SK-N-SH (cell line): ENCODE measurements around the gene STXBP6. TPM values are rescaled to one million over a fixed set of nuclear protein-coding genes. Genes with fewer than 3 reads are reported as not detected.

Experiments used
- CTCF ChIA-PET: fragments of 300-600, 350-600 bp; formaldehyde crosslinking; extraction: SDS; loops from one replicate; lab custom pipeline; 2021; lab: Yijun Ruan, JAX
- POLR2A ChIA-PET: fragments of 350-600 bp; sonication (Branson Sonifier 250); formaldehyde crosslinking; extraction: SDS; loops from one replicate; lab custom pipeline; 2020; ENCODE audit warnings: antibody characterized with exemption, inconsistent platforms; lab: Yijun Ruan, JAX
- DNase-seq: peaks from one replicate; pipeline ENCODE4 v3.0.0; 2012
- H2AFZ ChIP-seq: fragments of 200-600 bp; sonication (generic); 2 replicates; pipeline ENCODE4 v1.8.1; 2016; ENCODE audit warnings: antibody characterized with exemption, mild to moderate bottlenecking, low read depth
- H3F3A ChIP-seq: fragments of 200-600 bp; sonication (generic); replicated peaks from 2 replicates; pipeline ENCODE3; 2016; ENCODE audit warnings: antibody characterized with exemption, mild to moderate bottlenecking; ENCODE audit not compliant: insufficient read depth
- H3K27ac ChIP-seq, 2 experiments: fragments of 200-500 bp in 1 of 2; fragments of 200-600 bp in 1 of 2; sonication (Bioruptor generic) in 1 of 2; sonication (generic), shearing (Covaris generic) in 1 of 2; 2 replicates each; pipeline versions ENCODE4 v1.5.1 to v1.6.1; 2014 to 2016; ENCODE audit warnings: low read depth in 2 of 2, inconsistent platforms in 1 of 2, low read length in 1 of 2, mild to moderate bottlenecking in 1 of 2, mixed read lengths in 1 of 2
- H3K27me3 ChIP-seq: fragments of 200-600 bp; sonication (generic), shearing (Covaris generic); 2 replicates; pipeline ENCODE4 v1.6.1; 2016; ENCODE audit warnings: mixed run types; ENCODE audit not compliant: insufficient read depth
- H3K36me3 ChIP-seq, 2 experiments: fragments of 200-500 bp in 1 of 2; fragments of 200-600 bp in 1 of 2; sonication (Bioruptor generic) in 1 of 2; sonication (generic) in 1 of 2; replicated peaks in 1 of 2; 2 replicates each; pipeline versions ENCODE3 to v1.5.1; 2014 to 2016; ENCODE audit warnings: low read length in 1 of 2, mild to moderate bottlenecking in 1 of 2; ENCODE audit not compliant: insufficient read depth in 2 of 2, control insufficient read depth in 1 of 2
- H3K4me1 ChIP-seq, 2 experiments: fragments of 200-500 bp in 1 of 2; fragments of 200-600 bp in 1 of 2; sonication (Bioruptor generic) in 1 of 2; sonication (generic), shearing (Covaris generic) in 1 of 2; 2 replicates each; pipeline versions ENCODE4 v1.5.1 to v1.6.1; 2014 to 2016; ENCODE audit warnings: low read depth in 1 of 2, low read length in 1 of 2, mixed run types in 1 of 2; ENCODE audit not compliant: insufficient read depth in 2 of 2, control insufficient read depth in 1 of 2
- H3K4me2 ChIP-seq: fragments of 200-600 bp; sonication (generic), shearing (Covaris generic); 2 replicates; pipeline ENCODE4 v1.6.1; 2017; ENCODE audit warnings: mixed run types
- H3K4me3 ChIP-seq, 2 experiments: fragments of 200-500 bp in 1 of 2; fragments of 200-600 bp in 1 of 2; sonication (Bioruptor generic) in 1 of 2; sonication (generic), shearing (Covaris generic) in 1 of 2; 2 replicates each; pipeline versions ENCODE4 v1.5.1 to v1.8.1; 2014 to 2016; ENCODE audit warnings: low read depth in 2 of 2, inconsistent platforms in 1 of 2, low read length in 1 of 2, mild to moderate bottlenecking in 1 of 2, mixed read lengths in 1 of 2, moderate library complexity in 1 of 2
- H3K79me2 ChIP-seq: fragments of 200-600 bp; sonication (generic); 2 replicates; pipeline ENCODE4 v1.8.1; 2017; ENCODE audit warnings: mild to moderate bottlenecking; ENCODE audit not compliant: insufficient read depth
- H3K9ac ChIP-seq: fragments of 200-600 bp; sonication (generic); 2 replicates; pipeline ENCODE4 v1.6.1; 2017; ENCODE audit warnings: mixed run types
- H3K9me2 ChIP-seq: fragments of 200-600 bp; sonication (generic); 2 replicates; pipeline ENCODE4 v1.6.1; 2017; ENCODE audit warnings: mixed run types
- H3K9me3 ChIP-seq: fragments of 200-600 bp; sonication (generic); 2 replicates; pipeline ENCODE4 v1.6.1; 2017; ENCODE audit warnings: mixed run types, mild to moderate bottlenecking, moderate library complexity
- H4K20me1 ChIP-seq: fragments of 200-600 bp; sonication (generic); 2 replicates; pipeline ENCODE4 v1.6.1; 2017; ENCODE audit warnings: mild to moderate bottlenecking, mixed run types; ENCODE audit not compliant: insufficient read depth
- ELF1 ChIP-seq: IDR thresholded peaks from 2 replicates; pipeline ENCODE4 v1.4.0; 2012
- EZH2phosphoT487 ChIP-seq: fragments of 200-600 bp; sonication (generic); IDR thresholded peaks from 2 replicates; pipeline ENCODE4 v1.6.1; 2017; ENCODE audit warnings: low read depth, mixed run types, mild to moderate bottlenecking, antibody characterized with exemption, moderate library complexity, borderline replicate concordance
- FOXM1 ChIP-seq: IDR thresholded peaks from 2 replicates; pipeline ENCODE4 v1.4.0; 2012; ENCODE audit warnings: low read depth, mild to moderate bottlenecking
- GABPA ChIP-seq: IDR thresholded peaks from 2 replicates; pipeline ENCODE4 v1.4.0; 2012; ENCODE audit warnings: low read depth, mild to moderate bottlenecking
- GATA2 ChIP-seq: sonication (generic); formaldehyde crosslinking; IDR thresholded peaks from 2 replicates; pipeline ENCODE4 v1.5.0; 2020; ENCODE audit warnings: mild to moderate bottlenecking, missing genetic modification reagents
- IRF3 ChIP-seq: fragments of 150-350 bp; IDR thresholded peaks from 2 replicates; pipeline ENCODE4 v1.6.1; 2016; ENCODE audit warnings: mild to moderate bottlenecking, low read depth, low read length
- MEF2A ChIP-seq: IDR thresholded peaks from 2 replicates; pipeline ENCODE4 v1.4.0; 2012; ENCODE audit warnings: low read depth, borderline replicate concordance
- NFIC ChIP-seq: IDR thresholded peaks from 2 replicates; pipeline ENCODE4 v1.4.0; 2012; ENCODE audit warnings: borderline replicate concordance
- NRF1 ChIP-seq: IDR thresholded peaks from 2 replicates; pipeline ENCODE4 v1.6.1; 2012; ENCODE audit warnings: low read depth, mild to moderate bottlenecking, low read length
- RCOR1 ChIP-seq: fragments of 150-350 bp; IDR thresholded peaks from 2 replicates; pipeline ENCODE4 v1.6.1; 2017; ENCODE audit warnings: antibody characterized with exemption, low read length
- RFX5 ChIP-seq: IDR thresholded peaks from 2 replicates; pipeline ENCODE4 v1.6.1; 2012; ENCODE audit warnings: mild to moderate bottlenecking, improper control_type of control experiment, low read length
- TCF12 ChIP-seq: IDR thresholded peaks from 2 replicates; pipeline ENCODE4 v1.4.0; 2012
- TEAD4 ChIP-seq: IDR thresholded peaks from 2 replicates; pipeline ENCODE4 v1.4.0; 2012; ENCODE audit warnings: mild to moderate bottlenecking, borderline replicate concordance; ENCODE audit not compliant: insufficient read depth
- USF1 ChIP-seq: IDR thresholded peaks from 2 replicates; pipeline ENCODE4 v1.4.0; 2012; ENCODE audit warnings: low read depth, borderline replicate concordance
- USF2 ChIP-seq: fragments of 150-350 bp; IDR thresholded peaks from 2 replicates; pipeline ENCODE4 v1.6.1; 2017; ENCODE audit warnings: antibody characterized with exemption, low read length, low read depth, borderline replicate concordance
- YY1 ChIP-seq: IDR thresholded peaks from 2 replicates; pipeline ENCODE4 v1.4.0; 2012; ENCODE audit warnings: low read depth, mild to moderate bottlenecking
- WGBS: methylation state at CpG from one replicate; pipeline ENCODE4 v1.1.6; 2017; ENCODE audit warnings: low lambda C conversion rate; 5-methylcytosine and 5-hydroxymethylcytosine counted together
- polyA plus RNA-seq, 3 experiments: library from polyadenylated mRNA; depleted of rRNA; stranded (reverse); fragments of >200 nt; gene quantifications; 2 replicates each; pipeline ENCODE4 v1.2.3, GENCODE V29; 2012
- TF ChIP-seq, protein P1 (sequence below): IDR thresholded peaks from 2 replicates; pipeline ENCODE4 v1.4.0; 2012; ENCODE audit warnings: low read depth, borderline replicate concordance
- TF ChIP-seq, protein P2 (sequence below): IDR thresholded peaks from 2 replicates; pipeline ENCODE4 v1.4.0; 2012; ENCODE audit warnings: low read depth
- TF ChIP-seq, protein P3 (sequence below): IDR thresholded peaks from 2 replicates; pipeline ENCODE4 v1.6.1; 2012; ENCODE audit warnings: mild to moderate bottlenecking, low read depth, low read length, moderate library complexity

STXBP6 gene
- polyA plus RNA-seq, 1 of the 3 experiments (the other 2 are of a cell fraction): 0.16 TPM

DNA sequence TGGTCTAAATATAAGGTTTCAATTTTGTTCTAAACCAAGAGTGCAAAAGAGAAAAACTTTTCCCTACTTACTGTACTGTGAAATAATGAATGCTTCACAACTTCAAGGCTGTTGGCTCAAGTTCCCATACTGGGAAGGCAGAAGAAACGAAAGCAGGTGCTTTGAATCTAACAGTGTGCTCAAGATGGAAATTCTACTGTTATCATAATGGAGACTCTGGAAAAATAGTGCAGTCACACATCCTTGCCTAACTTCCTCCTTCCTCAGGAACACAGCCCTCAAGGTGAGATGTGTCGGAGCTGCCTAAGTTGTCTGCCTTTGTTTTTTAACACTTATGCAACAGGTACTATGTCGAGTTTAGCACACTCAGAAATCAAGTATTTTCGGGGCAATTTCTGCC is 131.1 kb downstream of the STXBP6 start:
- Histone ChIP-seq H3K4me1 (no peaks in the 10 kb centered on the region), H4K20me1 (no peaks in the 10 kb centered on the region)
- CTCF ChIA-PET: no interaction called here

GRCh38 chr14:24915958-24916595 is 133.9 kb downstream of the STXBP6 start:
- CTCF ChIA-PET: no interaction called here
- no peak for DNase-seq
- no peak for TF ChIP-seq IRF3
- no peak for TF ChIP-seq NRF1
- TF ChIP-seq, protein P1, sequence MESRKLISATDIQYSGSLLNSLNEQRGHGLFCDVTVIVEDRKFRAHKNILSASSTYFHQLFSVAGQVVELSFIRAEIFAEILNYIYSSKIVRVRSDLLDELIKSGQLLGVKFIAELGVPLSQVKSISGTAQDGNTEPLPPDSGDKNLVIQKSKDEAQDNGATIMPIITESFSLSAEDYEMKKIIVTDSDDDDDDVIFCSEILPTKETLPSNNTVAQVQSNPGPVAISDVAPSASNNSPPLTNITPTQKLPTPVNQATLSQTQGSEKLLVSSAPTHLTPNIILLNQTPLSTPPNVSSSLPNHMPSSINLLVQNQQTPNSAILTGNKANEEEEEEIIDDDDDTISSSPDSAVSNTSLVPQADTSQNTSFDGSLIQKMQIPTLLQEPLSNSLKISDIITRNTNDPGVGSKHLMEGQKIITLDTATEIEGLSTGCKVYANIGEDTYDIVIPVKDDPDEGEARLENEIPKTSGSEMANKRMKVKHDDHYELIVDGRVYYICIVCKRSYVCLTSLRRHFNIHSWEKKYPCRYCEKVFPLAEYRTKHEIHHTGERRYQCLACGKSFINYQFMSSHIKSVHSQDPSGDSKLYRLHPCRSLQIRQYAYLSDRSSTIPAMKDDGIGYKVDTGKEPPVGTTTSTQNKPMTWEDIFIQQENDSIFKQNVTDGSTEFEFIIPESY: no peak
- no peak for TF ChIP-seq ELF1
- TF ChIP-seq YY1: no peak
- no peak for TF ChIP-seq GATA2 (CRISPR knock-in tag)
- TF ChIP-seq, protein P2, sequence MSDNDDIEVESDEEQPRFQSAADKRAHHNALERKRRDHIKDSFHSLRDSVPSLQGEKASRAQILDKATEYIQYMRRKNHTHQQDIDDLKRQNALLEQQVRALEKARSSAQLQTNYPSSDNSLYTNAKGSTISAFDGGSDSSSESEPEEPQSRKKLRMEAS: no peak
- no peak for TF ChIP-seq TEAD4
- TF ChIP-seq EZH2phosphoT487: no peak
- no peak for TF ChIP-seq USF2

More for the DNA sequence above, 131.1 kb downstream of the STXBP6 start:
- no peaks in the 10 kb centered on the region for H3K79me2 ChIP-seq
- 3% methylated on average over 4 of the region's 4 CpGs for WGBS
- H3K9me2 ChIP-seq: no peaks in the 10 kb centered on the region
- no peaks in the 10 kb centered on the region for H3F3A ChIP-seq
- POLR2A ChIA-PET: no interaction called here
- no peaks in the 10 kb centered on the region for H3K36me3 ChIP-seq
- no peak overlapping the region for H2AFZ ChIP-seq
- H3K4me3 ChIP-seq: no peak overlapping the region
- no peak overlapping the region for H3K9ac ChIP-seq
- no peaks in the 10 kb centered on the region for H3K27me3 ChIP-seq
- no peak overlapping the region for H3K27ac ChIP-seq
- H3K4me2 ChIP-seq: no peak overlapping the region
- no peaks in the 10 kb centered on the region for H3K9me3 ChIP-seq
- no peak for DNase-seq
- TF ChIP-seq NRF1: no peak
- TF ChIP-seq NFIC: no peak
- TF ChIP-seq MEF2A: no peak
- no peak for TF ChIP-seq FOXM1
- no peak for TF ChIP-seq RFX5
- TF ChIP-seq, protein P3, sequence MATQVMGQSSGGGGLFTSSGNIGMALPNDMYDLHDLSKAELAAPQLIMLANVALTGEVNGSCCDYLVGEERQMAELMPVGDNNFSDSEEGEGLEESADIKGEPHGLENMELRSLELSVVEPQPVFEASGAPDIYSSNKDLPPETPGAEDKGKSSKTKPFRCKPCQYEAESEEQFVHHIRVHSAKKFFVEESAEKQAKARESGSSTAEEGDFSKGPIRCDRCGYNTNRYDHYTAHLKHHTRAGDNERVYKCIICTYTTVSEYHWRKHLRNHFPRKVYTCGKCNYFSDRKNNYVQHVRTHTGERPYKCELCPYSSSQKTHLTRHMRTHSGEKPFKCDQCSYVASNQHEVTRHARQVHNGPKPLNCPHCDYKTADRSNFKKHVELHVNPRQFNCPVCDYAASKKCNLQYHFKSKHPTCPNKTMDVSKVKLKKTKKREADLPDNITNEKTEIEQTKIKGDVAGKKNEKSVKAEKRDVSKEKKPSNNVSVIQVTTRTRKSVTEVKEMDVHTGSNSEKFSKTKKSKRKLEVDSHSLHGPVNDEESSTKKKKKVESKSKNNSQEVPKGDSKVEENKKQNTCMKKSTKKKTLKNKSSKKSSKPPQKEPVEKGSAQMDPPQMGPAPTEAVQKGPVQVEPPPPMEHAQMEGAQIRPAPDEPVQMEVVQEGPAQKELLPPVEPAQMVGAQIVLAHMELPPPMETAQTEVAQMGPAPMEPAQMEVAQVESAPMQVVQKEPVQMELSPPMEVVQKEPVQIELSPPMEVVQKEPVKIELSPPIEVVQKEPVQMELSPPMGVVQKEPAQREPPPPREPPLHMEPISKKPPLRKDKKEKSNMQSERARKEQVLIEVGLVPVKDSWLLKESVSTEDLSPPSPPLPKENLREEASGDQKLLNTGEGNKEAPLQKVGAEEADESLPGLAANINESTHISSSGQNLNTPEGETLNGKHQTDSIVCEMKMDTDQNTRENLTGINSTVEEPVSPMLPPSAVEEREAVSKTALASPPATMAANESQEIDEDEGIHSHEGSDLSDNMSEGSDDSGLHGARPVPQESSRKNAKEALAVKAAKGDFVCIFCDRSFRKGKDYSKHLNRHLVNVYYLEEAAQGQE: no peak
- no peak for TF ChIP-seq GABPA
- no peak for TF ChIP-seq RCOR1
- TF ChIP-seq TCF12: no peak
- no peak for TF ChIP-seq YY1
- TF ChIP-seq USF1: no peak
- TF ChIP-seq, all 33 proteins: peak for 0

More at GRCh38 chr14:24915958-24916595, 133.9 kb downstream of the STXBP6 start:
- Histone ChIP-seq H3K9ac (no peak overlapping the region), H3K4me1 (no peaks in the 10 kb centered on the region), H3K9me2 (no peaks in the 10 kb centered on the region), H3F3A (no peaks in the 10 kb centered on the region), H3K9me3 (no peaks in the 10 kb centered on the region), H3K79me2 (no peaks in the 10 kb centered on the region), H3K4me2 (no peak overlapping the region), H3K27ac (no peak overlapping the region), H3K27me3 (no peaks in the 10 kb centered on the region), H2AFZ (no peak overlapping the region), H4K20me1 (no peaks in the 10 kb centered on the region), H3K4me3 (no peak overlapping the region), H3K36me3 (no peaks in the 10 kb centered on the region)
- 1% methylated on average over 2 of the region's 2 CpGs for WGBS
- POLR2A ChIA-PET: no interaction called here
